Liver (tissue), 9 donors: ENCODE data around the gene CRTC2. TPM values are rescaled to one million over a fixed set of nuclear protein-coding genes. Genes with fewer than 3 reads are reported as not detected.

Experiments used
- DNase-seq: peaks from one replicate; pipeline ENCODE4 v3.0.0-alpha.2; 2017; ENCODE audit warnings: low spot score
- H3K27ac ChIP-seq, 2 donors: one replicate each; pipeline ENCODE4 v1.7.0; 2013; ENCODE audit warnings: inconsistent platforms in 2 of 2, low read length in 2 of 2, control low read depth in 1 of 2, low read depth in 1 of 2, mild to moderate bottlenecking in 1 of 2
- H3K27me3 ChIP-seq, 4 donors: one replicate each; pipeline versions ENCODE4 v1.6.1 to v1.7.0; 2013; ENCODE audit warnings: low read length in 3 of 4, inconsistent platforms in 1 of 4, mild to moderate bottlenecking in 1 of 4, moderate library complexity in 1 of 4; ENCODE audit not compliant: control insufficient read depth in 4 of 4, insufficient read depth in 4 of 4
- H3K36me3 ChIP-seq, 4 donors: one replicate each; pipeline versions ENCODE4 v1.6.1 to v1.7.0; 2013; ENCODE audit warnings: low read length in 3 of 4, mild to moderate bottlenecking in 3 of 4, low read depth in 1 of 4, moderate library complexity in 1 of 4; ENCODE audit not compliant: control insufficient read depth in 4 of 4, insufficient read depth in 3 of 4
- H3K4me1 ChIP-seq, 4 donors: one replicate each; pipeline versions ENCODE4 v1.6.1 to v1.7.0; 2013; ENCODE audit warnings: low read length in 3 of 4, mild to moderate bottlenecking in 3 of 4, moderate library complexity in 1 of 4; ENCODE audit not compliant: control insufficient read depth in 4 of 4, insufficient read depth in 4 of 4
- H3K4me3 ChIP-seq, 3 donors: one replicate each; pipeline versions ENCODE4 v1.6.1 to v1.7.0; 2013; ENCODE audit warnings: low read length in 3 of 3, control low read depth in 1 of 3, low read depth in 1 of 3, mild to moderate bottlenecking in 1 of 3
- H3K9ac ChIP-seq, 2 donors: one replicate each; pipeline ENCODE4 v1.7.0; 2013; ENCODE audit warnings: low read length in 2 of 2, mild to moderate bottlenecking in 2 of 2, moderate library complexity in 2 of 2, control low read depth in 1 of 2, low read depth in 1 of 2
- H3K9me3 ChIP-seq, 4 donors: one replicate each; pipeline versions ENCODE4 v1.6.1 to v1.7.0; 2013; ENCODE audit warnings: low read length in 3 of 4; ENCODE audit not compliant: control insufficient read depth in 4 of 4
- EGR1 ChIP-seq, 2 donors: IDR thresholded peaks; 2 replicates each; pipeline ENCODE4 v1.6.1; 2016 to 2018; ENCODE audit warnings: antibody characterized with exemption in 2 of 2, low read depth in 2 of 2
- FOXA1 ChIP-seq: IDR thresholded peaks from 2 replicates; pipeline ENCODE4 v1.6.1; 2016; ENCODE audit warnings: antibody characterized with exemption
- FOXA2 ChIP-seq: IDR thresholded peaks from 2 replicates; pipeline ENCODE4 v1.6.1; 2016; ENCODE audit warnings: antibody characterized with exemption
- GABPA ChIP-seq, 2 donors: IDR thresholded peaks in 1 of 2; conservative IDR thresholded peaks in 1 of 2; 2 replicates each; pipeline ENCODE4 v1.6.1; 2016; ENCODE audit warnings: antibody characterized with exemption in 2 of 2, mild to moderate bottlenecking in 1 of 2, moderate library complexity in 1 of 2
- HNF4A ChIP-seq, 2 donors: conservative IDR thresholded peaks; 2 replicates each; pipeline ENCODE4 v1.6.1; 2016; ENCODE audit warnings: antibody characterized with exemption in 2 of 2, mild to moderate bottlenecking in 2 of 2
- HNF4G ChIP-seq: IDR thresholded peaks from 2 replicates; pipeline ENCODE4 v1.6.1; 2016; ENCODE audit warnings: antibody characterized with exemption
- JUND ChIP-seq, 2 donors: IDR thresholded peaks; 2 replicates each; pipeline ENCODE4 v1.6.1; 2016; ENCODE audit warnings: antibody characterized with exemption in 2 of 2
- NR2F2 ChIP-seq: IDR thresholded peaks from 2 replicates; pipeline ENCODE4 v1.6.1; 2016; ENCODE audit warnings: antibody characterized with exemption
- RAD21 ChIP-seq, 2 donors: IDR thresholded peaks; 2 replicates each; pipeline ENCODE4 v1.6.1; 2016; ENCODE audit warnings: antibody characterized with exemption in 2 of 2, mild to moderate bottlenecking in 2 of 2
- RXRA ChIP-seq, 2 donors: IDR thresholded peaks; 2 replicates each; pipeline ENCODE4 v1.6.1; 2017 to 2018; ENCODE audit warnings: antibody characterized with exemption in 2 of 2, mild to moderate bottlenecking in 1 of 2
- SP1 ChIP-seq: IDR thresholded peaks from 2 replicates; pipeline ENCODE4 v1.6.1; 2018; ENCODE audit warnings: antibody characterized with exemption, mild to moderate bottlenecking
- TAF1 ChIP-seq: conservative IDR thresholded peaks from 2 replicates; pipeline ENCODE4 v1.6.1; 2016; ENCODE audit warnings: antibody characterized with exemption, mild to moderate bottlenecking
- YY1 ChIP-seq: IDR thresholded peaks from 2 replicates; pipeline ENCODE4 v1.6.1; 2016; ENCODE audit warnings: antibody characterized with exemption, mild to moderate bottlenecking
- ZBTB33 ChIP-seq: IDR thresholded peaks from 2 replicates; pipeline ENCODE4 v1.6.1; 2016; ENCODE audit warnings: antibody characterized with exemption
- WGBS: extraction: QIAGEN DNeasy Blood & Tissue Kit; methylation state at CpG from one replicate; pipeline ENCODE4 v1.1.7; 2013; 5-methylcytosine and 5-hydroxymethylcytosine counted together
- polyA plus RNA-seq, 2 donors: library from polyadenylated mRNA; stranded (reverse) in 1 of 2; unstranded in 1 of 2; fragments of 200-250 nt in 1 of 2; fragments of >200 nt in 1 of 2; fragmentation: Nextera tagmentation in 1 of 2; extraction: Ambion mirVana in 1 of 2; gene quantifications; one replicate each; pipeline versions ENCODE4 v1.2.1 to v1.2.3, GENCODE V29; 2013 to 2015
- total RNA-seq, 2 donors: library from RNA; depleted of rRNA; stranded (reverse); fragments of >200 nt; gene quantifications; one replicate each; pipeline ENCODE4 v1.2.3, GENCODE V29; 2014
- TF ChIP-seq, protein P1 (sequence below): IDR thresholded peaks from 2 replicates; pipeline ENCODE4 v1.6.1; 2016; ENCODE audit warnings: antibody characterized with exemption, mild to moderate bottlenecking
- TF ChIP-seq, protein P2 (sequence below): IDR thresholded peaks from 2 replicates; pipeline ENCODE4 v1.6.1; 2016; ENCODE audit warnings: antibody characterized with exemption
- TF ChIP-seq, protein P3 (sequence below): fragments of 150-350 bp; IDR thresholded peaks from 2 replicates; pipeline ENCODE4 v1.5.1; 2017; ENCODE audit warnings: improper control_type of control experiment, low read depth, low read length; ENCODE audit not compliant: missing input control
- TF ChIP-seq, protein P4 (sequence below): IDR thresholded peaks from 2 replicates; pipeline ENCODE4 v1.6.1; 2016; ENCODE audit warnings: antibody characterized with exemption
- donor health status: healthy.
- donor health status: healthy.
- donor health status: healthy.
- donor health status: healthy.
- donor health status: healthy.

CRTC2 gene
- total and polyA plus RNA-seq, 4 donors = 4.9 to 14.9 (median 8.2) TPM

DNA sequence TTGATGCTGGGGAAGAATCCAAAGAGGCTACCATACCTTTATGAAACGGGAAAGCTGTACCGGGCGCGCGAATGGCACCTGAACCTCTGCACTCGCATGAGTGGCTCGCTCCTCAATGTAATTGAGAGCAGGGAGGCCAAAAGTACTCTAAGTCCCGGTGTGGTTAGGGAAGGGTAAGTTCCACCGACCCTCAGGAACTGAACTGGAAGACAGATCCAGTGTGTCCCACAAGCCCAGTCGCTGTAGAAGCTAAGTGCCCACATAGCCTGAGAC lies 36.7 kb downstream of the CRTC2 start:
- H3K27me3 ChIP-seq = no peaks in the 10 kb centered on the region
- H3K36me3 ChIP-seq = peaks cover 0 to 3% (median under 1%) of the 10 kb centered on the region in 4 donors
- no peak for DNase-seq
- H3K4me3 ChIP-seq = peak overlapping the region; percentile 68 to 79 (median 72)
- H3K27ac ChIP-seq = peak overlapping the region; percentile 75 to 77
- WGBS = 3% methylated on average over 10 of the region's 10 CpGs
- peaks cover 13 to 32% (median 28%) of the 10 kb centered on the region in 4 donors for H3K4me1 ChIP-seq
- no peaks in the 10 kb centered on the region for H3K9me3 ChIP-seq
- peak overlapping the region; percentile 16 to 36 for H3K9ac ChIP-seq
- TF ChIP-seq HNF4A (conservative IDR thresholded peaks at IDR 0.05) (no peak), JUND (IDR thresholded peaks at IDR 0.05) (no peak), ZBTB33 (no peak), RXRA (IDR thresholded peaks at IDR 0.05) (no peak), EGR1 (IDR thresholded peaks at IDR 0.05; ENCODE audit: low read depth in 2 of 2) (no peak), YY1 (no peak), TAF1 (no peak), NR2F2 (no peak), FOXA1 (no peak), RAD21 (IDR thresholded peaks at IDR 0.05) (no peak), HNF4G (no peak), GABPA (IDR thresholded peaks at IDR 0.05 in 1 of 2, conservative IDR thresholded peaks at IDR 0.05 in 1 of 2) (no peak), SP1 (no peak), FOXA2 (no peak)
- TF ChIP-seq, protein P1, sequence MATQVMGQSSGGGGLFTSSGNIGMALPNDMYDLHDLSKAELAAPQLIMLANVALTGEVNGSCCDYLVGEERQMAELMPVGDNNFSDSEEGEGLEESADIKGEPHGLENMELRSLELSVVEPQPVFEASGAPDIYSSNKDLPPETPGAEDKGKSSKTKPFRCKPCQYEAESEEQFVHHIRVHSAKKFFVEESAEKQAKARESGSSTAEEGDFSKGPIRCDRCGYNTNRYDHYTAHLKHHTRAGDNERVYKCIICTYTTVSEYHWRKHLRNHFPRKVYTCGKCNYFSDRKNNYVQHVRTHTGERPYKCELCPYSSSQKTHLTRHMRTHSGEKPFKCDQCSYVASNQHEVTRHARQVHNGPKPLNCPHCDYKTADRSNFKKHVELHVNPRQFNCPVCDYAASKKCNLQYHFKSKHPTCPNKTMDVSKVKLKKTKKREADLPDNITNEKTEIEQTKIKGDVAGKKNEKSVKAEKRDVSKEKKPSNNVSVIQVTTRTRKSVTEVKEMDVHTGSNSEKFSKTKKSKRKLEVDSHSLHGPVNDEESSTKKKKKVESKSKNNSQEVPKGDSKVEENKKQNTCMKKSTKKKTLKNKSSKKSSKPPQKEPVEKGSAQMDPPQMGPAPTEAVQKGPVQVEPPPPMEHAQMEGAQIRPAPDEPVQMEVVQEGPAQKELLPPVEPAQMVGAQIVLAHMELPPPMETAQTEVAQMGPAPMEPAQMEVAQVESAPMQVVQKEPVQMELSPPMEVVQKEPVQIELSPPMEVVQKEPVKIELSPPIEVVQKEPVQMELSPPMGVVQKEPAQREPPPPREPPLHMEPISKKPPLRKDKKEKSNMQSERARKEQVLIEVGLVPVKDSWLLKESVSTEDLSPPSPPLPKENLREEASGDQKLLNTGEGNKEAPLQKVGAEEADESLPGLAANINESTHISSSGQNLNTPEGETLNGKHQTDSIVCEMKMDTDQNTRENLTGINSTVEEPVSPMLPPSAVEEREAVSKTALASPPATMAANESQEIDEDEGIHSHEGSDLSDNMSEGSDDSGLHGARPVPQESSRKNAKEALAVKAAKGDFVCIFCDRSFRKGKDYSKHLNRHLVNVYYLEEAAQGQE = no peak
- TF ChIP-seq, protein P2, sequence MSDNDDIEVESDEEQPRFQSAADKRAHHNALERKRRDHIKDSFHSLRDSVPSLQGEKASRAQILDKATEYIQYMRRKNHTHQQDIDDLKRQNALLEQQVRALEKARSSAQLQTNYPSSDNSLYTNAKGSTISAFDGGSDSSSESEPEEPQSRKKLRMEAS = no peak
- TF ChIP-seq, protein P3, sequence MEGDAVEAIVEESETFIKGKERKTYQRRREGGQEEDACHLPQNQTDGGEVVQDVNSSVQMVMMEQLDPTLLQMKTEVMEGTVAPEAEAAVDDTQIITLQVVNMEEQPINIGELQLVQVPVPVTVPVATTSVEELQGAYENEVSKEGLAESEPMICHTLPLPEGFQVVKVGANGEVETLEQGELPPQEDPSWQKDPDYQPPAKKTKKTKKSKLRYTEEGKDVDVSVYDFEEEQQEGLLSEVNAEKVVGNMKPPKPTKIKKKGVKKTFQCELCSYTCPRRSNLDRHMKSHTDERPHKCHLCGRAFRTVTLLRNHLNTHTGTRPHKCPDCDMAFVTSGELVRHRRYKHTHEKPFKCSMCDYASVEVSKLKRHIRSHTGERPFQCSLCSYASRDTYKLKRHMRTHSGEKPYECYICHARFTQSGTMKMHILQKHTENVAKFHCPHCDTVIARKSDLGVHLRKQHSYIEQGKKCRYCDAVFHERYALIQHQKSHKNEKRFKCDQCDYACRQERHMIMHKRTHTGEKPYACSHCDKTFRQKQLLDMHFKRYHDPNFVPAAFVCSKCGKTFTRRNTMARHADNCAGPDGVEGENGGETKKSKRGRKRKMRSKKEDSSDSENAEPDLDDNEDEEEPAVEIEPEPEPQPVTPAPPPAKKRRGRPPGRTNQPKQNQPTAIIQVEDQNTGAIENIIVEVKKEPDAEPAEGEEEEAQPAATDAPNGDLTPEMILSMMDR = no peak
- TF ChIP-seq, protein P4, sequence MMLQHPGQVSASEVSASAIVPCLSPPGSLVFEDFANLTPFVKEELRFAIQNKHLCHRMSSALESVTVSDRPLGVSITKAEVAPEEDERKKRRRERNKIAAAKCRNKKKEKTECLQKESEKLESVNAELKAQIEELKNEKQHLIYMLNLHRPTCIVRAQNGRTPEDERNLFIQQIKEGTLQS = no peak
